DOHH2 (cell line): ENCODE data around the gene EIF4EBP3.
A peak's percentile ranks its signal among the peaks of the same experiment; 100 is the strongest.

ENCODE experiments used
- H3F3A ChIP-seq: fragments of 200-600 bp; sonication (generic), shearing (Covaris generic); 2 replicates; pipeline ENCODE4 v1.6.0; 2016; ENCODE audit warnings: antibody characterized with exemption, mild to moderate bottlenecking; ENCODE audit not compliant: control insufficient read depth, insufficient read depth
- H3K27ac ChIP-seq: fragments of 200-600 bp; sonication (generic); 2 replicates; pipeline ENCODE4 v1.5.1; 2014; ENCODE audit warnings: low read depth, mild to moderate bottlenecking, low read length, moderate library complexity
- H3K27me3 ChIP-seq: fragments of 200-600 bp; sonication (generic); 2 replicates; pipeline ENCODE4 v1.6.1; 2014; ENCODE audit warnings: mild to moderate bottlenecking, low read length, mixed read lengths; ENCODE audit not compliant: control insufficient read depth
- H3K36me3 ChIP-seq: fragments of 200-600 bp; sonication (generic); 2 replicates; pipeline ENCODE4 v1.6.1; 2014; ENCODE audit warnings: mild to moderate bottlenecking, low read length, moderate library complexity, mixed read lengths; ENCODE audit not compliant: control insufficient read depth
- H3K4me1 ChIP-seq: fragments of 200-600 bp; sonication (generic); 2 replicates; pipeline ENCODE4 v1.6.1; 2014; ENCODE audit warnings: mild to moderate bottlenecking, low read length, mixed read lengths; ENCODE audit not compliant: control insufficient read depth
- H3K4me2 ChIP-seq: fragments of 200-600 bp; sonication (generic); 2 replicates; pipeline ENCODE4 v1.6.0; 2014; ENCODE audit warnings: mild to moderate bottlenecking, low read length, moderate library complexity
- H3K4me3 ChIP-seq: fragments of 200-600 bp; sonication (generic); 2 replicates; pipeline ENCODE4 v1.5.1; 2014; ENCODE audit warnings: mild to moderate bottlenecking, low read length, mixed read lengths
- H3K79me2 ChIP-seq: fragments of 200-600 bp; sonication (generic); 2 replicates; pipeline ENCODE4 v1.6.1; 2014; ENCODE audit warnings: mild to moderate bottlenecking, low read length, mixed read lengths; ENCODE audit not compliant: control insufficient read depth
- H3K9me2 ChIP-seq: fragments of 200-600 bp; sonication (generic); replicated peaks from 2 replicates; pipeline ENCODE4 v1.6.1; 2014; ENCODE audit warnings: mild to moderate bottlenecking, low read length, mixed read lengths; ENCODE audit not compliant: control insufficient read depth
- H3K9me3 ChIP-seq: fragments of 200-600 bp; sonication (generic); 2 replicates; pipeline ENCODE4 v1.6.1; 2014; ENCODE audit warnings: antibody characterized with exemption, low read length, mixed read lengths; ENCODE audit not compliant: control insufficient read depth, insufficient read depth
- H4K20me1 ChIP-seq: fragments of 200-600 bp; sonication (generic); 2 replicates; pipeline ENCODE4 v1.6.0; 2014; ENCODE audit warnings: low read depth, mild to moderate bottlenecking, antibody characterized with exemption, low read length, moderate library complexity; ENCODE audit not compliant: control insufficient read depth, insufficient read depth
- CTCF ChIP-seq: fragments of 200-600 bp; sonication (generic); IDR thresholded peaks from one replicate; pipeline ENCODE4 v1.5.1; 2014; ENCODE audit warnings: antibody characterized with exemption, mild to moderate bottlenecking, low read depth, low read length; ENCODE audit not compliant: poor library complexity, severe bottlenecking
- EZH2phosphoT487 ChIP-seq: fragments of 200-600 bp; sonication (generic); IDR thresholded peaks from 2 replicates; pipeline ENCODE4 v1.6.1; 2017; ENCODE audit warnings: borderline replicate concordance, mild to moderate bottlenecking, antibody characterized with exemption, low read length, moderate library complexity, mixed read lengths

The EIF4EBP3 gene

GRCh38 chr5:140548791-140549190 is 1.3 kb downstream of the EIF4EBP3 start:
- Histone ChIP-seq H3K9me2 (no peaks in the 10 kb centered on the region), H3K27ac (peak overlapping the region; percentile 42; the same call in 1 of the 2 replicates), H4K20me1 (no peaks in the 10 kb centered on the region), H3K27me3 (no peaks in the 10 kb centered on the region), H3K79me2 (peaks cover 21% of the 10 kb centered on the region), H3F3A (peaks cover 7% of the 10 kb centered on the region), H3K4me1 (peaks cover 39% of the 10 kb centered on the region), H3K4me3 (peak overlapping the region; percentile 80), H3K4me2 (peak overlapping the region; percentile 97; the same call in 1 of the 2 replicates), H3K36me3 (peaks cover 63% of the 10 kb centered on the region), H3K9me3 (no peaks in the 10 kb centered on the region)
- no peak for TF ChIP-seq EZH2phosphoT487
- no peak for TF ChIP-seq CTCF

GRCh38 chr5:140549237-140550144 is 2.0 kb downstream of the EIF4EBP3 start:
- Histone ChIP-seq H4K20me1 (no peaks in the 10 kb centered on the region), H3K4me1 (peaks cover 46% of the 10 kb centered on the region), H3K9me2 (no peaks in the 10 kb centered on the region), H3F3A (peaks cover 7% of the 10 kb centered on the region), H3K9me3 (no peaks in the 10 kb centered on the region), H3K79me2 (peaks cover 28% of the 10 kb centered on the region), H3K36me3 (peaks cover 67% of the 10 kb centered on the region), H3K27me3 (no peaks in the 10 kb centered on the region), H3K4me2 (no peak overlapping the region), H3K4me3 (no peak overlapping the region), H3K27ac (no peak overlapping the region)
- TF ChIP-seq EZH2phosphoT487 = no peak
- no peak for TF ChIP-seq CTCF

DNA sequence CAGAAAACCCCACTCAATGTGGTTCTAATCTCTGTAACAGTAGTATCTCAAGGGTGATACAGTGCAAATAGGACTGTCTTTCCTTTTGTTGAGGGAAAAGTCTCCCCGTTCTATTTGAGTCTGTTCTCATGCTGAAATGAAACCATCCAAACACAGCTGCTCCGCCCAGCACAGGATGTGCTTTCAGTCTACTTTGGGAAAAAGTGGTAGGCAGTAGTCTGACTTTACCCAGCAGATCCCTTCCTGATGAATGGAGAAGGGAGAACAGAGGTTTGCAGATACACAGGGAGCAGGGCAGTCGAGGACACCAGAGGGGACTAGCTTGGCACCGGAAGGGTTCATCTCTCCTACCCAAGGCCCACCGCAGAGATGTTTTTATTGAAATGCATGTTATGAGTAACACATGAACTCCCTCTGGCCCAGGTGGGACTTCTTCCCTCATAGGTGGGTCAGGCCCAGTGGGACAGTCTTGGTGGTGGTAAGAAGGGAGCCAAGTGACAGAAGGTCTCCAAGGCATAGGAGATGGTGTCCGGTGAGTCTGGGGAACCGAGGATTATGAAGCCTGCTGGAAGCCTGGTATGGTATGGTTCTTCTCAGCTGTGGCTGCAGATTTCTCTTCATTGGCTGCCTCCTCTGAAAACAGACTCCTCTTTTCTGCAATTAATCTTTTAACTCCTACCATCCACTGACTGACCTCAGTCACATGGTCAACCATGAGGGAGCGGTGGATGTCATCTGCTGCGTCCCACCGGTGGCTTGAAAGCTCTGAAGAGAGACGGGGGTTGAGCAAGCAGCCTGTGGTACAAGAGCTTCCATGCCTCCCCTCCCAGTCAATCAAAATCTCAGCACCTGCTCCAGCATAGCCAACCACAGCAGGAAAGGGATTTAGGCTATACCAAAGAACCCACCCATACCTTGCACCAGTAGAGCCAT is 3.0 kb downstream of the EIF4EBP3 start:
- H3K36me3 ChIP-seq = peaks cover 69% of the 10 kb centered on the region
- H3K79me2 ChIP-seq = peaks cover 37% of the 10 kb centered on the region
- no peak overlapping the region for H3K4me3 ChIP-seq
- H3K9me3 ChIP-seq = no peaks in the 10 kb centered on the region
- H3K27me3 ChIP-seq = no peaks in the 10 kb centered on the region
- H3F3A ChIP-seq = peaks cover 7% of the 10 kb centered on the region
- H4K20me1 ChIP-seq = no peaks in the 10 kb centered on the region
- peaks cover 51% of the 10 kb centered on the region for H3K4me1 ChIP-seq
- H3K9me2 ChIP-seq = no peaks in the 10 kb centered on the region
- no peak overlapping the region for H3K27ac ChIP-seq
- H3K4me2 ChIP-seq = no peak overlapping the region
- no peak for TF ChIP-seq EZH2phosphoT487
- TF ChIP-seq CTCF = no peak
